GM12892 (cell line): ENCODE results near the gene AGXT.

Experiments used
- POLR2A ChIP-seq: IDR thresholded peaks from 2 replicates; pipeline ENCODE4 v1.6.1; 2011; ENCODE audit warnings: low read depth, low read length, control low read depth
- POLR2AphosphoS5 ChIP-seq: IDR thresholded peaks from 2 replicates; pipeline ENCODE4 v1.6.1; 2011; ENCODE audit warnings: low read depth, low read length, control low read depth
- TAF1 ChIP-seq: IDR thresholded peaks from 2 replicates; pipeline ENCODE4 v1.6.1; 2011; ENCODE audit warnings: low read depth, mild to moderate bottlenecking, control low read depth, low read length, borderline replicate concordance

DNA sequence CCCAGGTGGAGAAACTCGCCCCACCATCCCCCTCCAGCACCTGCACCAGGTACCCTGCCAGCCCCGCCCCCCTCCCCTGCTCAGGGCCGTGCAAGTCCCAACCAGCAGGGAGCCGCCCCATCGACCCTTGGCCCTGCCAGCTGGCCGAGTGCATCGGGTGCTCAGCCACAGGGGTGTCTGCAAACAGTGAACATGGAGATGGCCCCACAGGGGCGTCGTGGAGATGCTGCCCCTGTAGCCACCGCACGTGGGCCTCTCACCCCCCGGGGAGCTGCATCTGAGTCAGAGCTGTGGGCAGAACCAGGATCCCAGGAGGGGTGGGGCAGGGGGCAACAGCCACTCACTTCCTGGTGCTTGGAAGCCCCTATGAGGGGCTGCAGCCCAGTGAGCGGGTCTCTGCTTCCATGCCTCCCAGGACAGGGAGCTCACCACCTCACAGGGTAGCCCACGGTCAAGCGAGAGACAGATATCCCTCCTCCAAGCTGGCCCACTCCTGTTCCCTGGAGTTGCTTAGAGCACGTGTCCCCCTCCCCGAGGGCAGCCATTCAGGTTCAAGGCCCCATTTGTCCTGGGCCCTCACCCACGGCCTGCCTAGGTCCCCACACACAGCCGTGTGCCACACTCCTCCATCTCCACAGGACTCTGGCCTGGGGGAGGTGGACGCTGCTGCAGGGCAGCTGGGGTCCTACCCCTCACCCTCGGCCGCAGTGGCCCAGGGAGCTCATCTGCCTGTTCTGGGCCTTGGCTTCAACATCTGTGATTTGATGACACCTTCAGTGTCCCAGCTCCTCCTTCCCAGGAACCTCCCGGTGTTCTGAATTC lies 28.5 kb downstream of the AGXT start:
- TF ChIP-seq POLR2AphosphoS5: no peak
- TF ChIP-seq POLR2A: no peak
- TF ChIP-seq TAF1: no peak
